ENCODE results near the gene RANBP17. TPM values are rescaled to one million over a fixed set of nuclear protein-coding genes. Genes with fewer than 3 reads are reported as not detected.
"Not testable (repeated sequence)": the region's sequence is repeated elsewhere in the genome, so short reads cannot be mapped to it uniquely, and the experiment has no call there.

Gene RANBP17
- total RNA-seq, 2 donors from 2014 or later, result 5.4 to 19.8 TPM

- TF ChIP-seq POLR2A (IDR thresholded peaks at IDR 0.05) (no peak), POLR2AphosphoS5 (IDR thresholded peaks at IDR 0.05) (peak; percentile 13), CTCF (IDR thresholded peaks at IDR 0.05) (no peak)
- Histone ChIP-seq H3K27ac (no peak overlapping the region), H3K36me3 (no peaks in the 10 kb centered on the region), H3K4me1 (replicated peaks) (no peaks in the 10 kb centered on the region), H3K27me3 (replicated peaks; ENCODE audit: insufficient read depth) (no peaks in the 10 kb centered on the region), H3K4me3 (no peak overlapping the region), H3K9me3 (no peaks in the 10 kb centered on the region)
- DNase-seq (ENCODE audit: low spot score), result no peak
- intact Hi-C loops (cut with DNase I), result no loop called here
- WGBS, result 21% methylated on average over 4 of the region's 4 CpGs
Measured at GRCh38 chr5:170821257-170821800, 40.5 kb upstream of the RANBP17 start.

GRCh38 chr5:170826117-170826516 is 35.7 kb upstream of the RANBP17 start:
- WGBS, result 83% methylated on average over 2 of the region's 2 CpGs
- Histone ChIP-seq H3K4me1 (replicated peaks) (no peaks in the 10 kb centered on the region), H3K27ac (no peak overlapping the region), H3K9me3 (no peaks in the 10 kb centered on the region), H3K36me3 (no peaks in the 10 kb centered on the region), H3K4me3 (no peak overlapping the region), H3K27me3 (replicated peaks; ENCODE audit: insufficient read depth) (no peaks in the 10 kb centered on the region)
- intact Hi-C loops (cut with DNase I), result no loop called here
- DNase-seq (ENCODE audit: low spot score), result no peak
- TF ChIP-seq POLR2AphosphoS5 (IDR thresholded peaks at IDR 0.05) (no peak), POLR2A (IDR thresholded peaks at IDR 0.05) (no peak), CTCF (IDR thresholded peaks at IDR 0.05) (no peak)

- no peak overlapping the region for H3K4me3 ChIP-seq
- H3K9me3 ChIP-seq, result no peaks in the 10 kb centered on the region
- H3K27me3 ChIP-seq (replicated peaks; ENCODE audit: insufficient read depth), result no peaks in the 10 kb centered on the region
- no peak overlapping the region for H3K27ac ChIP-seq
- intact Hi-C loops (cut with DNase I), result no loop called here
- H3K36me3 ChIP-seq, result no peaks in the 10 kb centered on the region
- WGBS, result 74% methylated on average over 7 of the region's 7 CpGs
- DNase-seq (ENCODE audit: low spot score), result no peak
- TF ChIP-seq POLR2A (IDR thresholded peaks at IDR 0.05) (no peak), CTCF (IDR thresholded peaks at IDR 0.05) (no peak), POLR2AphosphoS5 (IDR thresholded peaks at IDR 0.05) (no peak)
- H3K4me1 ChIP-seq (replicated peaks), result no peaks in the 10 kb centered on the region
Measured at GRCh38 chr5:170832241-170832640, 29.6 kb upstream of the RANBP17 start.

- H3K27ac ChIP-seq; H3K4me1 ChIP-seq (replicated peaks); H3K9me3 ChIP-seq; H3K27me3 ChIP-seq (replicated peaks; ENCODE audit: insufficient read depth); H3K36me3 ChIP-seq; H3K4me3 ChIP-seq; DNase-seq (ENCODE audit: low spot score); intact Hi-C loops (cut with DNase I): not testable (repeated sequence)
- 88% methylated on average over 2 of the region's 2 CpGs for WGBS
Measured at GRCh38 chr5:170833981-170834380, 27.8 kb upstream of the RANBP17 start.

- no peaks in the 10 kb centered on the region for H3K36me3 ChIP-seq
- no peak for TF ChIP-seq CTCF (IDR thresholded peaks at IDR 0.05)
- no peak for TF ChIP-seq POLR2A (IDR thresholded peaks at IDR 0.05)
- TF ChIP-seq POLR2AphosphoS5 (IDR thresholded peaks at IDR 0.05), result no peak
- intact Hi-C loops (cut with DNase I), result no loop called here
- no peaks in the 10 kb centered on the region for H3K4me1 ChIP-seq (replicated peaks)
- H3K4me3 ChIP-seq, result no peak overlapping the region
- DNase-seq (ENCODE audit: low spot score), result no peak
- WGBS, result 54% methylated on average over 4 of the region's 4 CpGs
- H3K27me3 ChIP-seq (replicated peaks; ENCODE audit: insufficient read depth), result no peaks in the 10 kb centered on the region
- no peak overlapping the region for H3K27ac ChIP-seq
- no peaks in the 10 kb centered on the region for H3K9me3 ChIP-seq
Measured at GRCh38 chr5:170836226-170836625, 25.6 kb upstream of the RANBP17 start.
